HTR-8/SVneo (cell line): Measurements from ENCODE around the gene RAB28.

Experiments used
- DNase-seq: peaks from one replicate; pipeline ENCODE4 v3.0.0; 2011; ENCODE audit warnings: low spot score, mixed read lengths; ENCODE audit not compliant: insufficient read length
- FAIRE-seq: peaks from 2 replicates; lab custom pipeline; 2011; peaks lifted over from hg19 to GRCh38; lab: Jason Lieb, UNC

Gene RAB28

DNA sequence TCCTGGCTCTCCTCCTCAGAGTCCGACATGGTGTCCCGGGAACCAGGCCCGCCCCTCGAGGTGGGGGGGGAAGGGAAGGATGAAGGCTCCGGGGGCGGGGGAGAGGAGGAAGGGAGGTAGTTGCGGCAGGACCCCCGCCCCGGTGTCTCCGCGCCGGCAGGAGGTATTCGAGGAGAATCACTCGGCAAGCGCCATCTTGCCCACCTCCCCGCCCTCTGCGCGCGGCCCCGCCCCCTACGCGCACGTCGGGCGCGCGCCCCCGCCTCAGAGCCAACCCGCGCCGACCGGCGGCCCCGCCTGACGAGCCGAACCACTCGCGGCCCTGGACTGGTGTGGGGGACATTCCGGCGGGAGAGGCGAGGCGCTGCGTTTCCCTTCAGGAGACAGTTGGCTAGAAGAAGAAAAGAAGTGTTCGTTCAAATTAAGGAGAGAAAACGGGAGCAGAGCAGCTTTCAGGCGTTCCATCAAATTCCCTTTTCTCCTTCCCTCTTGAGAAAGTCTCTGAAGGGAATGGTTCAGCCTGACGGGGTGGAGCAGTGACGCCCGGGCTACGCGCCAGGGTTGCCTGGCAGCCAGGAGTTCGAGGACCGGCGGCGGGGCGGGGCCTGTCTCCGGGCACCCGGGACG, at the start of gene RAB28:
RAB28 (minus strand) TSS at position 219 of the 627 bp plus-strand sequence.
- FAIRE-seq (peak; percentile 97), DNase-seq (peak; percentile 76)

DNA sequence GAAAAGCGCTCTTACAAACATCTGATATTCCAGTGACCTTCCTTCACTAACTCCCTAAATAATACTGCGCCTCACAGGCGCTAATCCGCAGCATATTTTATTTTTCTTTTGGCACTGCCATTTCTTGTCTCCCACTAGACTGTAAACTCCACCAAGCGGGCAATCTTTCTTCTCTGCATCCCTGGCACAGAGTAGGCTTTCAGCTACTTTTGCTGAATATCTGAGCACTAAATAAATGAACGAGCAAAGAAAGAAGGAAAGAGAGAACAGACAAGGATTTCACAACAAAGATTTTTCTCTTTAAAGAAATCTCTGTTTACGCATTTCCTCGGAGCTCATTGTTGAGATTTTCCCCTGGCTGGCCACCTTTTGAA, 47.5 kb upstream of the RAB28 start:
- FAIRE-seq: no peak
- no peak for DNase-seq

DNA sequence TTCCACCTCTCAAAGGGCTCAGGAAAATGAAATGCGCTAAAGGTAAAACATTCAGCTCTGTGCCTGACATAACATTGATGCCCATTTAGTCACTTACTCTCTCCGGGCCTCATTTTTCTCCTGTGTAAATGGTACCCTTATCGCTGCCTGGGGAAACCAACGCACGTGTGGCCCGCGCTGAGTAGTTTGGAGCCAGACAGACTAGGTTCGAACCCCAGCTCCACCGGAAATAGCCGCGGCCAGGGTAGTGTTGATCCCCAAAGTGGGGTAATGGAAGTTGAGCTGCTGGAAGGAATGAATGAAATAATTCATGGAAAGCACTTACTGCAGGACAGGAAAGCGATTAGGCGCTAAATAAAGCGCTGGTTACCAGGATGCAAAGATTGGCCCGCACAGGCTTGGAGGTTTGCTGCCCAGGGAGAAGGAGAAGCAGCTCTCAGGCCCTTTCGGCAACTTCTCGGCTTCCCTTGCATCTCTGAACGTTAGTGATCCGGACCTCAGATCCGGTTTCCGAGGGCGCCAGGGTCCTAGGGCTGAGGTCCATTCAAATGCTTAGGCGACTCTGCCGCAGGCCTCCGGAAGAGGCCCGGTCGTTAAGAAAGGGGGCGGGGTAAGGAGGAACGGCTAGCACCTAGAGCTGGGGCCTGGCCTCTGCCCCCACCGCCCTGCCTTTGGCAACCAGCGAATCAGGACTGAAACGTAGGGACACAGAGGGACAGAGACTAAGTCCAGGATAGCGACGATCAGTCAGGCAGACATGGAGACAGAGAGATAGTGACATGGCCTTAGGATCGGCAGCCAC, 46.9 kb upstream of the RAB28 start:
- FAIRE-seq (no peak), DNase-seq (no peak)

DNA sequence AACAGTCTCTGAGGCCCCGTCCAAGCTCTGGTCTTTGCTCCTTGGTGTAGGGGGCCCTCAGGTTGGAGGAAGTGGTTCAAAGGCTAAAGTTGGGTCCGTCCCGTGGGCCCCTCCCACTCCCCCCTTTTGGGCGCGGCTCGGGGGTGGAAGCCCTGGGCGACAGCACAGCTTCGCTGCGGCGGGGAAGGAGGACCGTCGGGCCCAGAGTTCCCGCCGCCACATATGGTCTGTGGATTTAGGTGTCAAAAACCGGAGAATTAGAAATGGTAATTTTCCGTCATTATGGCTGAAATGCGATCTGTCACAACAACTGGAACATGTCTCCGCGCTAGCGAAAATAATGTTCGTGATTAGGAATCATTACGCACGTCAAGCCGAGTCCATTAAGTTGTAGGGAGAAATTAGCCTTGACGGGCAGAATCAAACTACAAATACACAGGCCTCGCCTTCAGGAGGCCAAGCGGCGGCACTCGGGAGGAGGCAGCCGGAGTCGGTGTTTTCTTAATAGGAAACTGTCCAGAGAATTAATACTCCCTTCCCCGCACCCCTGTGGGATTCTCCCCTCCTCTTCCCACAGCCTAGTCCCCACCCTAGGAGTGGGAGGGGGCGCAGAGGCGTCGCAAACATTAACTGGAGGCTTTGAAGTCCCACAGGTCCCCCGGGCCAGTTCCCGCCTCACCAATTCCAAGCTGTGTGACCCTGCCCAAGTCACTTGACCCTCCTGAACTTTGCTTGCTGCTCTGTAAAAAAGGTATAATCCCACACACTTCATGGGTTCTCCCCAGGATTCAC, 45.2 kb upstream of the RAB28 start:
- no peak for FAIRE-seq
- no peak for DNase-seq

DNA sequence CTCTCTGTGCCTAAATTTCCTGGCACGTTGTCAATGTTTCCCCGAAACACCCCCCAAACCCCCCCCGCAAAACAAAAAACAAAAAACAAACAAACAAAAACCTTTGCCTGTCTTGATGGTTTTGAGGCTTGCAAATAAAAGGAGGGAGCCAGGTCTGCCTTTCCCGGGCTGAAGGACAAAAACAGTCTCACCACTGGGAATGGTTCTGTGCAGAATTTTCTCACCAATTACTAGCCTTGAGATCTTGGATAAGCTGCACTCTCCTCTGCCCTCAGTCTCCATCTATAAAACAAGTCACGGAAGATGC, 44.6 kb upstream of the RAB28 start:
- FAIRE-seq (no peak), DNase-seq (no peak)

DNA sequence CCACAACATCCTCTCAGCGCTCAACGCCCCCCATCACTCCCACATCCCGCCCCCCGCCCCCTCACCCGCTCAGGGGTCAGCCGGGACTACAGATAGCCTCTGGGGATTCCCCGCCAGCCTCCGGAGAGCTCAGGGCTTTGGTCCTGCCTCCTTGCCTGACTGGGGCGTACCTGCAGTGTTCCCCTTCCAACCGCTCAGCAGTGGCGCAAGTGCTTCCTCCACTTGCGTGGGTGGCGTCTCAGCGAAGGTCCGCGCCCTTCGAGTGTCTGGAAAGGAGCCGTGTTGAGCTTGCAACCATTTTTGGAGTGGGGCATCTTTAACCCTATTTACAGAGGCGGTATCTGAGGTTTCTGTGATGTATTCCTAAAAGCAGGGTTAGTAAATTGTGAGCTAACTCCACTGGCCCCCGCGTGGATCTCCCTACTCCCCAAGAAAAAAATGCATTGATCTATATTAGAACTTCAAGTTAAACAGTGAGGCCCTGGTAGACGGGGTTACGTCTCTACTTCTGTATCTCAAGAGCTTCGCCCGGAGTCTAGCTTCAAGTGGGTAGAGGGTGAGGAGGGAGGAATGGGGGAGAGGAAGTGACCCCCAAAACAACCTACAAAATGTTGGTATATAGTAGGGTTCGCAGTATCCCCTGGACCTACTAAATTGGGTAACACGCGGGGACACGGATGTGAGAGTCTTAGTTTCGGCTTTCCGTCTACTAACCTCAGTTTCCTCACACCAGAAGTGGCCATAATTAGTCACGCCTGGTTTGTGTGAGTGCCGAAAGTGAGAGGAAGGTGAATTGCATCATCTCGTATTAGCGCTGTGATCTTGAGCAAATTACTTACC, 44.1 kb upstream of the RAB28 start:
- DNase-seq: no peak
- FAIRE-seq: no peak

DNA sequence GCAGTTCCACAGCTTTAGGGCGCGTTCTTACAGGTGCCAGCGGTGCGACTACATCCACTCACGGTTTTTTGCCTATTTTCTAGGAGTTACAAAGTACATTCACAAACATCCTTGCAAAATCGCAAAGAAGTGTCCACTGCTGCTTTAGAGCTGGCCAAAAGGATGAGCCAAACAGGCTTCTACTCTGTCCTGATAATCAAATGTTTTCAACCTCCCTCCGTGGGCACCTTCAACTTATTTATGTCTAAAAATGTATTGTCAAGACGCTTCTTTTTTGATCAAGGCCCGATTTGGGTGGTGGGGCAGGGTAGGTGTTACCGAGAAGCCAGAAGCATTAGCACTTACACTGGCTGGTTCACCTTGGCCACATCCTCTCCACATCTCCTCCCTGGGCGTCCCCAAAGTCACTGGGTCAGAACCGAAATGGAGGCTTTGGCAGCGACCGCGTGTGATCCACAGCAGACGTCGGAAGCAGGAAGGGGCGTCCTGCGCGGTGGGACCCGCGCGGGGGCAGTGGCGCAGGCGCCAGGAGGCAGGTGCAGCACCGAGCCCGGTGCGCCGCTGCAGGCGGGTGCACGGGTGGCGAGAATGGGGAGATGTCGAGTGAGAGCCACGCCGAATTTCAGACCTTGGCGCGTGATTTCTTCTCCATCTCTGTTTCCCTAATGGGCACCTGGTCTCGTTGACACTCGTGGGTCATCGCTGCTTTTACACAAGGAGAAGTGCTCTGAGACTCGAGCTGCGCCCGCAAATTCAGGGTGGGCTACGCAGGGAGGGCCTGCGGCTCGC, 43.2 kb upstream of the RAB28 start:
- DNase-seq (no peak), FAIRE-seq (no peak)

DNA sequence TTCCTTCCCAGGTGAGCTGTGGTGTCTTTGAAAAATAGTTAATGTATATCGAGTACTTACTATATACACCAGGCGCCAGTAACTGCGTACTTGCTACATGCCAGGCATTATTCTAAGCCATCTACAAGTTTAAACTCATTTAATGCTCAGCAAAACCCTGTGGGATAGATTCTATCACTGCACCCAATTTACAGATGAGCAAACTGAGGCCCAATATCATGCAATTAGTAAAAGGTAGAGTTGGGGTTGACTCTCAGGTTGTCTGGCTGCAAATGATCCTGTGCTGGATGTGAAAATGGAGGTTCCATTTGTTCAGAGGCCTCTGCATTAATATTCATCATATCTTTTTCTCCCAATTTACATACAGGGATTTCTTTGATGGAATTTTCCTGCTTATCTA, 42.5 kb upstream of the RAB28 start:
- no peak for FAIRE-seq

DNA sequence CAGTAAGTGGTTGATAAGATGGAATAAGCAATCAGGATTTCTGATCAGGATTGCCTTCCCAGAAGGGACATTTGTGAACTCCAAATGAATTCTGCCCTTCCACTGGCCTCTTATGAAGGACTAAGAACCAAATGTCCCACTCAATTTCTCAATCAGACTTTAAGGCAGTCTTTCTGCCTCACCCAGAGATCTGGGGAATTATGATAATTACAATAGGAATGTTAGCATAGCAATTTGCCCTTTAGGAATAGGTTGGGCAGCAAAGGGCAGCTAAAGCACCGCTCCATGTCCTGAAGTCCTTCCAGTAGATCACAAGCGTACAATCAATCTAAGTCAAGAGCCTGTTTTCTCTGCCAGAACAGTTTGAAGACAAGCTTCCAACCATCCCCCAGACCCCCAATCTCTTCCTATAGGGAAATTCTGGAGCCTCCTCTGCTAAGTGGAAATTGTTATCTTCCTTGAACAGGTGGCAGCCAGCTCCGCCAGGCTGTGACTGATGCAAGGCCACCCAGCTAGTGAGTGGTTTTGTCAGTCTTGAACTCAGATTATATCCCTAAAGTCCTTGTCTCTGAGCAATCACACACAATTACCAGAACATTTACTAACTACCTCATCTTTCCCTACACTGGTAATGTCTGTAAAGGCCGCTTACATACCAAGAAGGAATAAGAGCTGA, 41.6 kb upstream of the RAB28 start:
- DNase-seq (no peak), FAIRE-seq (no peak)

More for the DNA sequence above, 42.5 kb upstream of the RAB28 start:
- no peak for DNase-seq

DNA sequence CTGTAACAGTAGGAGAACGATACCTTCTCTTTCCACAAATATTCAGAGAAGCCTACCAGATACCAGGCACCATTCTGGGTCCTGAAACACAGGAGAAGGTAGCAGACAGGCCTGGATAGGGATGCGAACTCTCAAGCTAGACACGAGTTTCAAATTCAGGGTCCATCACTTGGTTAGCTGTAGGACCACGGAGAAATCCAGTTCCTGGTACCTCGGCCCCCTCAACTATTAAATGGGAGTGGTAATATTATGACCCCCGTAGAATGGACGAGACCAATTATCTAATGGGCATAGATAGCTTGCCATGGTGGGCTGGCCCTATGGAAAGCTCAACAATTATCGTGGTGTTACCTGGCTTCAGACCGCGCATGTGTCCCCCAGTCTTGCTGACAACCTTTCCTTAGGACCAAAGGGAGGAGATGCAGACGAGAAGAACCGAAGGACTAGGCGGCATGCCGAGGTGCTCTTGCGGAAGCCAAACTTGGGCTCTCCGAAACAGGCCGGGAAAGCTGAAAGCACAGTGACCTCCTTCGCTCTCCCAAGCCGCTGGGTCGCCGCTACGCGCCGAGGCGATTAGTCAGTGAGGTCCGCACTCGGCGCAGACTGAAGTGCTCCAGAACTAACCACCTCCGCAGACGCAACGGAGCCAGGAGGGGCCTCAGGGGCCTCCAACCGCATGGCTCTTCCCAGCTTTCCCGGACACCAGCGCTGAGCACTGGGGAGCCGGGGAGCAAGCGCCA, 40.5 kb upstream of the RAB28 start:
- no peak for FAIRE-seq
- DNase-seq: no peak

DNA sequence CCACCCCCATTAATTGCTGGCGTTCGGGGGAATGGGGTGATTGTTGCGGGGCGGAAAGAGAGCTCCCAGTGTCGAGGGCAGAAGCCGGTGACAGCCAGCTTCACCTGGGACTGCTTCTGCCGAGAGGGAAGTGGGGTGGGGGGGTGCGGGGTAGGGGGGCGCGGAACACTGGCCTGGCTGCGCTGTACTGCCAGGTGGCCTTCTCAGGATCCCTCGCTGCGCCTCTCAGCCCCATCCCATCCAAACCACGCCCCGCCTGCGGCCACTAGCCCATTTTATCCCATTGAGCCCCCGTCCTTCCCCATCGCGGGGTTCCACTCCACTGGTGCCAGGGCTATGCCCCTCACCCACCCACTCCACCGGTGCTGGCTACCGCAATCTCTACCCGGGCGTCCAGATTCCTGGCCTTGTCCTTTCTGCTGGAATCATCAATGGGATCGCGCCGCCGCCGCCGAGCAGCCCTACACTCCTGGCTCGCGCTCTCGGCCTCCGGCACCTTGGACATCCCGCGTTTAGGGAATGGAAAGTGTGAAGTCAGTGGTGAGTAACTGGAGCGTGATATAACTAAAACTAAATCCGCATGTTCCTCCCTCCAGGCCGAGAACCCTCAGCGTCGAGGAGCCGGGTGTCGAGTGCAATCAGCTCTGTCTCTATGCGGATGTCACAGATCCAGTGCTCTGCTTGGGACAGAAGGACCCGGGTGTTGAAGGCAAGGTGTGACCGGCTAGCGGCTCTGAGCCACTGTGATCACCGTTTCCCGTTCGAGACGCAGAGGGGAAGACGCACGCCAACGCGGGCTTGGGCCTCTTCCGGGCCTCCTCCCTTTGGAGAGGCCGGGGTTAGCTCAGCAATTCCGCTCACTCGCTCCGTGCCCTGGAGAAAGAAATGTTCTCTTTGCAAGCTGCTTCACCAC, 39.7 kb upstream of the RAB28 start:
- no peak for FAIRE-seq
- DNase-seq: no peak

DNA sequence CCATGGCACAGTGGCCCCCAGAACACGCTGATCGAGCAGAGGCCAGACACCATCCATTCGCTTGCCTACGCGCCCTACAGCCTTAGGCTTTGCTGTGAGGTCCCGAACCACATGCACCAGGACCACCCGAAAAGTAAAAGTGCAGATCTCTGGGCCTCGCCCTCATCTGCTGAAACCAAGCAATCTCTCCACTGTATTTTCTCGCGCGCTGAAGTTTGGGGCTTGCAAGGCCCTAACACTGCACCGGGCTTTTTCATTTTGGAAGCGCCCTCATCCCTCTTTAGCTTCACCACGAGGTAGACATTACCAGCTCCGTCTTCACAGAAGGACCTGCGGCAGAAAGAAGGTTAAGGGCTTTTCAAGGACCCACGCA, 39.0 kb upstream of the RAB28 start:
- DNase-seq (no peak), FAIRE-seq (no peak)

DNA sequence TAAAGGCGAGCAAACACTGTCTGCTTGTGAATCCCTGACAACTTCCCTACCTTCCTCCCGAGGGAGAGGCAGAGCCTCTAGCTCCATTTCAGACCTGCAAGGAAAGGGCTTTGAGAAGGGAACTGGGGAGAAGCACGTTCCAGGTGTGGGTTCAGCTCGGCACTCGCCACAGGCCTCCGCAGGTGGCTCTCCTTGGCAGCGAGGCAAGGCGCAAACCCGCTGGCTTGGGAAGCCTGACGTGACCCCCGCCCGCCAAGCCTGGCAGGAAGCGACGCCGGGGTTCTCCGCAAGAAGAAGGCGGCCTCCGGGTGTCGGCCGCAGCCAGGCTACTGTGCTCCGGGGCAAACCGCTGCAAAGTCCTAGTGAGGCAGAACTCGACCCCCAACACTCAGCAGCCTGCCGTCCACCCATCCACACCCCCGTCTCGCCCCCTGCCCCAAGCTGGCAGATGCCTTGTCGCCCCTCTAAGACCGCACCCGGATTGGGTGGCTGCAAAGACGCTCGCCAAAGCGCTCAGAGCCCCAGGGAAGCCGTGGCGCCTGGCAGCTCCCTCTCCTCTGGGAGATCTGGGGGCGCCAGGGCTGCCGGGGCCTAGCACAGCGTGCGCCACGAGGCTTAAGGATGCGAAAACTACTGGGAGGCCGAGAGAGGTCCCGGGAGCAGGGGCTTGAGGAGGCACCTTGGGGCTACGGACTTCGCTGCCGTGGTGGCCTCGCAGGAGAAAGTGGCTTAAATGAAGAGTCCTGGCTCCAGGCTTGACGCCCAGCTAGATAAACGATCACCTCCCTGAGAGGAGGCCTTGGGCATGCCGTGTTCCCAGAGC, 38.4 kb upstream of the RAB28 start:
- DNase-seq (no peak), FAIRE-seq (no peak)

DNA sequence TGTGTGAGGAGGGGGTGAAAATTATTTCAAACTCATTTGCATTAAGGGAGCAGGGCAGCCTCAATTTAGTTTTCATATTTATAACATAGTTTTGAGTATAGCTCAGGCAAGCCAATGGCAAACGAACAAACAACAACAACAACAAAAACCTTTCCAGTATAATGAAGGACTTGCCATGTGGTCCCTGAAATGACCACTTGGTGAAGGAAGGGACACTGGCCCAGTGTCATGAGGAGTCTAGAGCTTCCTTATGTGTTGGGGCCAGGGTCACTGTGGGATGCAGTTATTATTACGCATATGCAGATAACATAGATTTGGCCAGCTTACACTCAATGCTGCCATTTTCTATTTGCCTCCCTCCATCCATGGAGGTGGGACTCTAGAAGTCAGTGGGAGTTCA, 36.9 kb upstream of the RAB28 start:
- FAIRE-seq (no peak), DNase-seq (no peak)

DNA sequence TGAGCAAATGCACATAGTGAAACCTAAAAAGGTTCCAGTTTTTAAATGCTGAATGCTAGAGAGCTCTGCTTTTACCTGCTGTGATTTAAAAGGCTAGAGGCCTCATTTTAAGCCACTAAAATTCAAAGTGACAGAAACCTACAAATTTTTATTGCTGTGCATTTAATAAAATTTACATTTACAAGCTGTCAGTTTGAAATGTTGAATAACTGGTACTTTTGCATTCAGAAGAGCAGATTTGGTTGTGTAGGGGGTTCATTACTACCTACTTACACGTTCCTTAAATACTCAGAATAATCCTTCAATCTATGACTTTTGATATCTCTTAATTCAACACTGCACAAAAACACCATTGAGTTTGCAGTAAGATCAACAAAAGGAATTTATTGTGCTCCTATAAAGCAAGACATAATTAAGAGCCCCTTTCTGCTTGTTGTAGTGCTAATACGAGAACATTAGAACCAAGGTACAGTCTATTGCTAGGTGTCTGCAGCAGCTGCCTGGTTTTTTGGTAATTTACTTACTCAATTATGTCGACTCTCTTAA, 32.2 kb upstream of the RAB28 start:
- FAIRE-seq: no peak
- no peak for DNase-seq

DNA sequence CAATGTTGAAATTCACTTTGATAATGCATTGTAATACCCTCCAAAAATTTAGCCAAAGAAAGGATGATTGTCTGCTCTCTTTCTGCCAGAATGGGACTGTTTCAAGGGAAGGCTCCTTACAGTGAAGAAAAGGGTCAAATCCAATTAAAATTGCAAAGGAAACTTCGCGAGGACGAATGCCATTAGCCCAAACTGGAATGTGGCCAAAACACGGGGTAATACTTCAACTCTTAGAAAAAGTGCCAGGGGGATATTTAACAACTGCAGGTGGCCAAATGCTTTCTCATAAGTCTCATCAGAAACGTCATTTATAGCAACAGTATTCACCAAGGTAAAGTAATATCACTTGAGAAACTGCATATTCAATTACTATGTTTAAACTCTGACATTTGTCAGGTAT, 31.1 kb upstream of the RAB28 start:
- FAIRE-seq: no peak

More for the DNA sequence above, 31.1 kb upstream of the RAB28 start:
- no peak for DNase-seq
